ENCODE data around the gene BEST2. TPM values are rescaled to one million over a fixed set of nuclear protein-coding genes. Genes with fewer than 3 reads are reported as not detected.
A peak's percentile ranks its signal among the peaks of the same experiment; 100 is the strongest.
"Not testable (repeated sequence)": the region's sequence is repeated elsewhere in the genome, so short reads cannot be mapped to it uniquely, and the experiment has no call there.

BEST2 gene
- polyA plus RNA-seq, 1 donor from 2014 or later, result not detected

- Histone ChIP-seq H2AFZ (ENCODE audit: low read depth, low read length) (no peak overlapping the region), H3K36me3 (ENCODE audit: insufficient read depth, low read length) (no peaks in the 10 kb centered on the region), H3K27me3 (ENCODE audit: insufficient read depth, low read depth, low read length) (peaks cover 18% of the 10 kb centered on the region), H3K79me2 (replicated peaks; ENCODE audit: insufficient read depth, low read length) (peaks cover 18% of the 10 kb centered on the region), H3K9ac (ENCODE audit: low read length) (no peak overlapping the region), H3K4me3 (ENCODE audit: low read length) (no peak overlapping the region), H3K9me2 (ENCODE audit: insufficient read depth, low read length) (no peaks in the 10 kb centered on the region), H4K20me1 (ENCODE audit: insufficient read depth) (no peaks in the 10 kb centered on the region), H3F3A (ENCODE audit: insufficient read depth, low read length, poor library complexity, severe bottlenecking) (no peaks in the 10 kb centered on the region), H3K27ac (ENCODE audit: low read length) (no peak overlapping the region), H3K4me2 (ENCODE audit: low read length) (no peak overlapping the region), H3K9me3 (ENCODE audit: low read length) (no peaks in the 10 kb centered on the region)
- TF ChIP-seq REST (IDR thresholded peaks at IDR 0.05; ENCODE audit: borderline replicate concordance) (no peak), CTCF (IDR thresholded peaks at IDR 0.05; ENCODE audit: poor library complexity, severe bottlenecking) (peak; percentile 96), POLR2AphosphoS5 (IDR thresholded peaks at IDR 0.05) (peak; percentile 36), RAD21 (conservative IDR thresholded peaks at IDR 0.05) (peak; percentile 96), TAF1 (IDR thresholded peaks at IDR 0.05; ENCODE audit: low read depth) (no peak), MXI1 (conservative IDR thresholded peaks at IDR 0.05; ENCODE audit: poor library complexity, severe bottlenecking) (peak; percentile 51), EZH2 (IDR thresholded peaks at IDR 0.05; ENCODE audit: borderline replicate concordance, insufficient read depth, low read length, poor library complexity, severe bottlenecking) (no peak), SMC3 (conservative IDR thresholded peaks at IDR 0.05; ENCODE audit: poor library complexity) (peak; percentile 92), EP300 (conservative IDR thresholded peaks at IDR 0.05; ENCODE audit: poor library complexity, severe bottlenecking) (no peak)
Measured at GRCh38 chr19:12796146-12797071, 44.8 kb downstream of the BEST2 start.

GRCh38 chr19:12797141-12797587 lies 45.6 kb downstream of the BEST2 start:
- no peaks in the 10 kb centered on the region for H3K36me3 ChIP-seq (ENCODE audit: insufficient read depth, low read length)
- no peak overlapping the region for H3K9ac ChIP-seq (ENCODE audit: low read length)
- H3K4me3 ChIP-seq (ENCODE audit: low read length), result no peak overlapping the region
- no peaks in the 10 kb centered on the region for H4K20me1 ChIP-seq (ENCODE audit: insufficient read depth)
- peaks cover 11% of the 10 kb centered on the region for H3K27me3 ChIP-seq (ENCODE audit: insufficient read depth, low read depth, low read length)
- H3K27ac ChIP-seq (ENCODE audit: low read length), result no peak overlapping the region
- H3K9me2 ChIP-seq (ENCODE audit: insufficient read depth, low read length), result no peaks in the 10 kb centered on the region
- no peak for TF ChIP-seq REST (IDR thresholded peaks at IDR 0.05; ENCODE audit: borderline replicate concordance)
- no peak for TF ChIP-seq MXI1 (conservative IDR thresholded peaks at IDR 0.05; ENCODE audit: poor library complexity, severe bottlenecking)
- TF ChIP-seq SMC3 (conservative IDR thresholded peaks at IDR 0.05; ENCODE audit: poor library complexity), result no peak
- peaks cover 19% of the 10 kb centered on the region for H3K79me2 ChIP-seq (replicated peaks; ENCODE audit: insufficient read depth, low read length)
- no peaks in the 10 kb centered on the region for H3K9me3 ChIP-seq (ENCODE audit: low read length)
- no peak overlapping the region for H2AFZ ChIP-seq (ENCODE audit: low read depth, low read length)
- no peaks in the 10 kb centered on the region for H3F3A ChIP-seq (ENCODE audit: insufficient read depth, low read length, poor library complexity, severe bottlenecking)
- H3K4me2 ChIP-seq (ENCODE audit: low read length), result no peak overlapping the region

GRCh38 chr19:12797607-12798006 lies 46.0 kb downstream of the BEST2 start:
- H3K4me3 ChIP-seq (ENCODE audit: low read length); H3K27me3 ChIP-seq (ENCODE audit: insufficient read depth, low read depth, low read length); H2AFZ ChIP-seq (ENCODE audit: low read depth, low read length); H3K4me2 ChIP-seq (ENCODE audit: low read length); H3K27ac ChIP-seq (ENCODE audit: low read length); H3F3A ChIP-seq (ENCODE audit: insufficient read depth, low read length, poor library complexity, severe bottlenecking); H3K36me3 ChIP-seq (ENCODE audit: insufficient read depth, low read length); H3K9me2 ChIP-seq (ENCODE audit: insufficient read depth, low read length); H3K9ac ChIP-seq (ENCODE audit: low read length); H4K20me1 ChIP-seq (ENCODE audit: insufficient read depth); H3K9me3 ChIP-seq (ENCODE audit: low read length): not testable (repeated sequence)
- H3K79me2 ChIP-seq (replicated peaks; ENCODE audit: insufficient read depth, low read length), result peaks cover 19% of the 10 kb centered on the region

Measured in neural cell (in vitro differentiated cells).